Activated CD8-positive, alpha-beta T cell treated with anti-CD3 and anti-CD28 coated beads for 36 hours (primary cell): ENCODE results near the gene CREBBP. TPM values are rescaled to one million over a fixed set of nuclear protein-coding genes. Genes with fewer than 3 reads are reported as not detected.
A peak's percentile ranks its signal among the peaks of the same experiment; 100 is the strongest.

ENCODE experiments used
- ATAC-seq: fragments of 200-7000 bp; cut with Tn5 transposase; one replicate; pipeline ENCODE4 v1.10.0; 2021; ENCODE audit warnings: mild to moderate bottlenecking, moderate library complexity
- CTCF ChIA-PET: fragments of 350-600 bp; sonication (Branson Sonifier 250); formaldehyde crosslinking; loops from one replicate; lab custom pipeline; 2021; ENCODE audit warnings: antibody characterized with exemption; lab: Charles Lee
- POLR2A ChIA-PET: fragments of 350-600 bp; sonication (Branson Sonifier 250); formaldehyde crosslinking; loops from one replicate; lab custom pipeline; 2021; ENCODE audit warnings: antibody characterized with exemption; lab: Charles Lee
- DNase-seq: peaks from one replicate; pipeline ENCODE4 v3.0.0-alpha.2; 2020
- H3K27ac Mint-ChIP-seq: one replicate; pipeline ENCODE4 v1.8.0; 2021; ENCODE audit warnings: mild to moderate bottlenecking, mixed read lengths
- H3K27me3 Mint-ChIP-seq: one replicate; pipeline ENCODE4 v1.8.0; 2021; ENCODE audit warnings: mixed read lengths
- H3K36me3 Mint-ChIP-seq: one replicate; pipeline ENCODE4 v1.8.0; 2021; ENCODE audit warnings: low read depth, mixed read lengths
- H3K4me1 Mint-ChIP-seq: one replicate; pipeline ENCODE4 v1.8.0; 2021; ENCODE audit warnings: low read depth, mixed read lengths
- H3K4me3 Mint-ChIP-seq: one replicate; pipeline ENCODE4 v1.8.0; 2021; ENCODE audit warnings: mild to moderate bottlenecking, moderate library complexity, mixed read lengths
- H3K9me3 Mint-ChIP-seq: one replicate; pipeline ENCODE4 v1.8.0; 2021; ENCODE audit warnings: mixed read lengths
- intact Hi-C: fragments of 100-400 bp; cut with micrococcal nuclease; formaldehyde crosslinking; loops from one replicate; pipeline ENCODE4 v1.10.0; 2022
- total RNA-seq, 2 experiments: library from RNA; stranded (reverse); gene quantifications; one replicate each; pipeline ENCODE4 v1.2.3, GENCODE V29; 2021
- TF ChIP-seq, protein P1 (sequence below): fragments of 200-600 bp; IDR thresholded peaks from one replicate; pipeline ENCODE4 v1.8.0; 2022; ENCODE audit warnings: antibody characterized with exemption, mild to moderate bottlenecking

CREBBP gene
- total RNA-seq, 2 experiments from 2014 or later: 27.9 to 33.5 TPM

DNA sequence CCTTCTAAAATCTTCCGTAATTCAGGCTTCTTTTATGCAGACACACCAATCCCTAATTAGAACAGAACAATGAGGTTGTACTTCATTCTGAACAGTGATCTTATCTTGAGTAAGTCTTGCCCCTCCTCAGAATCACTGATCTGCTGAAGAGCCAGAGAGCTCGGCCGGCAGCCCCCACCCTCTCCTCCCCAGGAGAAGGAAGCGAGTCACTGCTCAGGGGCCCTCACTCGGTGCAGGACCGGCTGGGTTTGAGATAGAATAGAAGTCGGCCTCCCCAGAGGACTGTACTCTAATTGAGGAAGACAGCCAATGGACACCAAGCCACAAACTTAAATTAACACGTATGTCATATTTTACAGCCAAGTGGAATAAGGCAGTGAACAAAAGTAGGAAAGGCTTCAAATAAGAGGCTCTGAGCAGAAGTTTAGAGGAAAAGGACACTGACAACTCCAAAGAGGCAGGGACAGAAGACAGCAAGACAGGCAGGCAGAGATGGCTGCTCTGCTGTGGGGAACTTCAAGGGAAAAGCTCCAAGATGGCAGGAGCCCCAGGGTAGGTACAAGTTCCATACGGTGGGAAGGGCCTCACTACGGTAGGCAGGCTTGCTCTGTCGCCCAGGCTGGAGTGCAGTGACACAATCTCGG lies 18.6 kb downstream of the CREBBP start:
- Mint-ChIP-seq H3K36me3 (peaks cover 3% of the 10 kb centered on the region), H3K9me3 (no peaks in the 10 kb centered on the region), H3K4me3 (no peak overlapping the region), H3K27ac (peak overlapping the region; percentile 34), H3K27me3 (no peaks in the 10 kb centered on the region), H3K4me1 (peaks cover 84% of the 10 kb centered on the region)
- DNase-seq (peak; percentile 34), ATAC-seq (peak; percentile 72)
- intact Hi-C loops: no loop called here
- POLR2A ChIA-PET: interaction anchor here (0.9 to 1.6 kb wide), 5 partner anchors 10 to 90 kb away, joined by 3 to 5 read pairs (median 3); no protein-coding TSS in a partner anchor
- CTCF ChIA-PET: interaction anchor here (1.0 to 2.7 kb wide), 5 partner anchors 8 to 392 kb away, joined by 3 to 11 read pairs (median 4); no protein-coding TSS in a partner anchor
- TF ChIP-seq, protein P1, sequence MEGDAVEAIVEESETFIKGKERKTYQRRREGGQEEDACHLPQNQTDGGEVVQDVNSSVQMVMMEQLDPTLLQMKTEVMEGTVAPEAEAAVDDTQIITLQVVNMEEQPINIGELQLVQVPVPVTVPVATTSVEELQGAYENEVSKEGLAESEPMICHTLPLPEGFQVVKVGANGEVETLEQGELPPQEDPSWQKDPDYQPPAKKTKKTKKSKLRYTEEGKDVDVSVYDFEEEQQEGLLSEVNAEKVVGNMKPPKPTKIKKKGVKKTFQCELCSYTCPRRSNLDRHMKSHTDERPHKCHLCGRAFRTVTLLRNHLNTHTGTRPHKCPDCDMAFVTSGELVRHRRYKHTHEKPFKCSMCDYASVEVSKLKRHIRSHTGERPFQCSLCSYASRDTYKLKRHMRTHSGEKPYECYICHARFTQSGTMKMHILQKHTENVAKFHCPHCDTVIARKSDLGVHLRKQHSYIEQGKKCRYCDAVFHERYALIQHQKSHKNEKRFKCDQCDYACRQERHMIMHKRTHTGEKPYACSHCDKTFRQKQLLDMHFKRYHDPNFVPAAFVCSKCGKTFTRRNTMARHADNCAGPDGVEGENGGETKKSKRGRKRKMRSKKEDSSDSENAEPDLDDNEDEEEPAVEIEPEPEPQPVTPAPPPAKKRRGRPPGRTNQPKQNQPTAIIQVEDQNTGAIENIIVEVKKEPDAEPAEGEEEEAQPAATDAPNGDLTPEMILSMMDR: no peak

DNA sequence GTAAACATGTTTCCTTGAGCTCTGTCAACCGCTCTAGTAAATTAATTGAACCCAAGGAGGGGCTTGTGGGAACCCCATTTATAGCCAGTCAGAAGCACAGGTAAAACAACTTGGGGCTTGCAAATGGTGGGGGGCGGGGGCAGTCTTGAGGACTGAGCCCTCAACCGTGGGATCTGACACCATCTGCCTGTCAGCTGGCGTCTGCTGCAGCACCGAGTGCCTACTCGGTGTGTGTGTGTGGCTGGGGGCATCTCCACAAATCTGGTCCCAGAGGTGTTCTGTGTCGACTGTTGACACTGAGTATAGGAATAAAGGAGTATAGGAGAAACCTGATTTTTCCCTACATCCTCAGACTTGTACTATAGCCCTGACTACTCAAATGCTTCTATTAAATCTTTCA lies 20.6 kb downstream of the CREBBP start:
- Mint-ChIP-seq H3K4me3 (no peak overlapping the region), H3K4me1 (peaks cover 82% of the 10 kb centered on the region), H3K36me3 (peaks cover 3% of the 10 kb centered on the region), H3K27ac (no peak overlapping the region), H3K9me3 (no peaks in the 10 kb centered on the region), H3K27me3 (no peaks in the 10 kb centered on the region)
- DNase-seq (no peak), ATAC-seq (no peak)
- TF ChIP-seq, protein P1: no peak
- ChIA-PET POLR2A (interaction anchor here (0.6 to 1.8 kb wide), 6 partner anchors 9 to 1531 kb away, joined by 3 to 5 read pairs (median 4); no protein-coding TSS in a partner anchor), CTCF (interaction anchor here (0.9 to 1.2 kb wide), 2 partner anchors 11 to 22 kb away, joined by 3 read pairs; no protein-coding TSS in a partner anchor)
- intact Hi-C loops: no loop called here

DNA sequence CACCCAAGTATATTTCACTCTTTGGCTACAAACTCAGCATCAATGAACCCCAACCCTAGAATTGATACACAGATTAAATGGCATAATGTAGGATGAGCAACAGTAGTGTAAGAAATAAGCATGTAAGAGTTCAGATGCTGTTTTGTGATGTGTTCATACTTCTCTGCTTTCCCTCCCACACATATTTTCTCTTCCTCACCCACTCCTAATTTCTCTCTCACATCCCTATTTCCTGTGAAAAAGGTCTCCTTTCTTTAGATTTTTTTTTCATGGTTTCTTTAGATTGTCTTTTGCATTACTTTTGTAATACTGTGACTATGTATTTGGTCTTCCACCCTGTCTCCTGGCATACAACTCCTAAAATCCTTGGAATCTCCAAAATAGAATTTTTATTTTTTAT lies 21.7 kb downstream of the CREBBP start:
- Mint-ChIP-seq H3K27ac (peak overlapping the region; percentile 55), H3K4me1 (peaks cover 83% of the 10 kb centered on the region), H3K36me3 (peaks cover 3% of the 10 kb centered on the region), H3K27me3 (no peaks in the 10 kb centered on the region), H3K9me3 (no peaks in the 10 kb centered on the region), H3K4me3 (no peak overlapping the region)
- intact Hi-C loops: no loop called here
- ATAC-seq: no peak
- CTCF ChIA-PET: no interaction called here
- TF ChIP-seq, protein P1: no peak
- POLR2A ChIA-PET: interaction anchor here (1.5 to 1.6 kb wide), 2 partner anchors 12 to 36 kb away, joined by 3 to 5 read pairs; no protein-coding TSS in a partner anchor
- DNase-seq: no peak

DNA sequence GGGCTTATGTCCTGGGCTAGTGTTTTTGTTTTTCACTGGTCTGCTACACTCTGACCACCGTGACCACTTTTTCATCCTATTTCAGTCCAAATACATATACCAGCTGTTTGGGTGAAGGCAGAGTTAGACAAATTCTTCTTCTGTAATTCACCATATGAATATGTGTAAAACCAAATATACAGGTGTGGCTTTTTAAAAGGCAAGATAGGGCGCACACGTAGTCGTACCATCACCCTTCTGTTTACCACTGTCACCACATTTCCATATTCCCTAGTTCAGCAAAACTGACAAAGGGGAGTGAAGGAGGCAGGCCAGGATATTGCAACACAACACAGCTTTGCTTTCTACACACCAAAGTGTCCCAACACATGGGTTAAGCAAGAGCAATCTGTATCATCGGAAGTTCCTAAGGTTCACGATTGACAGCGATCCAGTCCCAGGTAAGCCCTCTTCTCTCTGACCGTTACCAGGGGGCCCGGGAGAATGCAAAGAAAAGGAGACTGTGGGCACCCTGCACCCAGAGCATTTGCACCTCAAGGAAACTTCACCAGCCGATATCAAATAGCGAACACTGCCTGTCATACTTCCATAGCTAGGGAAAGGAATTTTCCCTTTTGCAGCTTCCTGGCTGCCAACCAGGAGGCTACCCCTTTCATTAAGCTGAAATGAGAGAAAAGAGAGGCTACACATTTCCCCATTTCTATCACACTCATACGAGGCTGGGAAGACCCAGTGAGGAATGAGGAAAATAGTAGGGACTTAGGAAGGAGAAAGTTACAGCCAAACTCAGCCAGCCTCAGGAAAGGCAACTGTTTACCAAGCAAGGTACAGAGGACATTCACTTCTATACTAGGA lies 23.1 kb downstream of the CREBBP start:
- CTCF ChIA-PET: interaction anchor here (1.7 kb wide), 1 partner anchor 9 kb away, joined by 5 read pairs; no protein-coding TSS in a partner anchor
- DNase-seq (no peak), ATAC-seq (peak; percentile 41)
- peaks cover 84% of the 10 kb centered on the region for H3K4me1 Mint-ChIP-seq
- H3K27me3 Mint-ChIP-seq: no peaks in the 10 kb centered on the region
- H3K4me3 Mint-ChIP-seq: no peak overlapping the region
- intact Hi-C loops: no loop called here
- TF ChIP-seq, protein P1: no peak
- H3K9me3 Mint-ChIP-seq: no peaks in the 10 kb centered on the region
- POLR2A ChIA-PET: interaction anchor here (0.6 to 1.5 kb wide), 6 partner anchors 12 to 61 kb away, joined by 3 to 4 read pairs (median 4); no protein-coding TSS in a partner anchor
- no peak overlapping the region for H3K27ac Mint-ChIP-seq
- H3K36me3 Mint-ChIP-seq: peaks cover 3% of the 10 kb centered on the region
